ENCODE results near the gene KCNF1. TPM values are rescaled to one million over a fixed set of nuclear protein-coding genes. Genes with fewer than 3 reads are reported as not detected.
A peak's percentile ranks its signal among the peaks of the same experiment; 100 is the strongest.

KCNF1 gene
- total RNA-seq, 4 donors from 2014 or later, result 20.2 to 51.7 (median 44.4) TPM

- Histone ChIP-seq H3K27me3 (peaks cover 0 to 16% (median 0%) of the 10 kb centered on the region in 4 donors), H3K4me3 (no peak overlapping the region), H3K4me1 (peaks cover 18 to 69% (median 45%) of the 10 kb centered on the region in 4 donors), H3K9me3 (no peaks in the 10 kb centered on the region), H3K36me3 (no peaks in the 10 kb centered on the region), H3K27ac (replicated peaks in 1 of 4) (peak overlapping the region in 2 of 4 donors; percentile 28 to 29)
- DNase-seq (ENCODE audit: extremely low spot score), result no peak
- no peak for TF ChIP-seq EP300 (IDR thresholded peaks at IDR 0.05)
- TF ChIP-seq POLR2AphosphoS5 (IDR thresholded peaks at IDR 0.05), result no peak
- no peak for TF ChIP-seq POLR2A (IDR thresholded peaks at IDR 0.05; ENCODE audit: low read depth)
- TF ChIP-seq CTCF (IDR thresholded peaks at IDR 0.05), result no peak
- WGBS, result 69% methylated on average over 10 of the region's 10 CpGs
- intact Hi-C loops (cut with DNase I), result no loop called here
Observed at GRCh38 chr2:10864251-10864650, 47.5 kb upstream of the KCNF1 start.

DNA sequence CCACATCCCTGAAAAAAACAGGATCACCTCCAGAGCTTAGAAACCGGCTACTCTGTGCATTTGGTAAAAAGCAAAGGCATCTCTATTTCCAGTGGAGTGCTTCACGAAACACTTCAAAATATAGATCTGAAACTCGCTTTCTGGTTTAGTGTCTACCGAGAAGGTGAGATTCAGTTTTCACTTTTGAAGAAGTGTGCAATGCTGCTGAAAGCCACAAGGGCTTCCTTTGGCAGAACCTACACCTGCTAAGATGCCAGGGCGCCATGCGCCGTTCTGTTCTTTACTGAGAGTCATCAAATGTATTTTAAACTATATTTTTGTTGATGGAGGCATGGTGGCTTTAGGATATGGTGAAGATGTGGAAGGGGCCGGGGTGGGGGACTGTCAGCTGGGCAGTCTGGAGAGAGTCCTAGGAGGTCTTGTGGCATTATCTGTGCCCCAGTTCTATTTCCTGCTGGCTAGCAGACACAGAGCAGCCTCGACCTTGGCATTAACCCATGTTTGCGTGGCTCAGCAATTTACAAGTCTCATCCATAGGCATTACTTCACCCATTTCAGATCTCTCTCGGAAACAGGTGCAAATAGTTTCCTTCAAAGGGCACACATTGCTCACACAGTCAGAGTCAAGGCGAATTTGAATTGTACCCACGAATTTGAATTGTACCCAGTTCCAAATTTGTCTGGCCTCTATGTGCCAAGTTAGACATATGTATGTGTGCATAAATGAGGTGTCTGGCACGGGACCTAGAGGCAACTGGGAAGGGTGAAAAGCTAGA, 46.7 kb upstream of the KCNF1 start:
- Histone ChIP-seq H3K4me3 (no peak overlapping the region), H3K27me3 (peaks cover 0 to 16% (median 0%) of the 10 kb centered on the region in 4 donors), H3K36me3 (no peaks in the 10 kb centered on the region), H3K4me1 (peaks cover 24 to 75% (median 47%) of the 10 kb centered on the region in 4 donors), H3K9me3 (no peaks in the 10 kb centered on the region), H3K27ac (replicated peaks in 1 of 4) (peak overlapping the region in 2 of 4 donors; percentile 29 to 90)
- DNase-seq (ENCODE audit: extremely low spot score), result no peak
- TF ChIP-seq POLR2A (IDR thresholded peaks at IDR 0.05; ENCODE audit: low read depth) (no peak), CTCF (IDR thresholded peaks at IDR 0.05) (peak in 1 of 3 experiments; percentile 13)
- WGBS, result 80% methylated on average over 14 of the region's 14 CpGs
- intact Hi-C loops (cut with DNase I), result no loop called here

DNA sequence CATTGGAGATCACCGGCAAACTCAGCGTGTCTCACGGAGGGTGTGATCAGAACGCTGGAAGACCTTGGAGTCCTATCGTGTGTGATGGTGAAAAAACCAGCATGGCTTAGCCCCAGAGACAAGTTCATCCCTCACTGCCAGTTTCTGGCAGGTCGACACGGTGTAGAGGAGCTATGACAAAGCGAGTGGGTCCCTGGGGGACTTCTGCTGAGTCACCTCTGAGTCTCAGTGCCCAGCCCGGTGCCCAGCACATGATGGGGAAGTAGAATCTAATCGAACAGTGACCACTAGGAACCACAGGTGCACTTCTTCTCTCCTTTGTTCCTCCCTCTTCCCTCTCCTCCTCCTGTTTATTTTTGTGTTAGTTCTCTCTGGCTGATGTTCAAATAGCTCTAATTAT, 45.9 kb upstream of the KCNF1 start:
- H3K36me3 ChIP-seq, result no peaks in the 10 kb centered on the region
- intact Hi-C loops (cut with DNase I), result no loop called here
- H3K4me3 ChIP-seq, result no peak overlapping the region
- peaks cover 0 to 13% (median 0%) of the 10 kb centered on the region in 4 donors for H3K27me3 ChIP-seq
- no peak for DNase-seq (ENCODE audit: extremely low spot score)
- WGBS, result 60% methylated on average over 5 of the region's 10 CpGs
- H3K9me3 ChIP-seq, result no peaks in the 10 kb centered on the region
- peak overlapping the region in 2 of 4 donors; percentile 5 to 90 for H3K27ac ChIP-seq (replicated peaks in 1 of 4)
- TF ChIP-seq POLR2AphosphoS5 (IDR thresholded peaks at IDR 0.05) (no peak), POLR2A (IDR thresholded peaks at IDR 0.05; ENCODE audit: low read depth) (no peak), CTCF (IDR thresholded peaks at IDR 0.05) (no peak)
- peaks cover 24 to 71% (median 44%) of the 10 kb centered on the region in 4 donors for H3K4me1 ChIP-seq

DNA sequence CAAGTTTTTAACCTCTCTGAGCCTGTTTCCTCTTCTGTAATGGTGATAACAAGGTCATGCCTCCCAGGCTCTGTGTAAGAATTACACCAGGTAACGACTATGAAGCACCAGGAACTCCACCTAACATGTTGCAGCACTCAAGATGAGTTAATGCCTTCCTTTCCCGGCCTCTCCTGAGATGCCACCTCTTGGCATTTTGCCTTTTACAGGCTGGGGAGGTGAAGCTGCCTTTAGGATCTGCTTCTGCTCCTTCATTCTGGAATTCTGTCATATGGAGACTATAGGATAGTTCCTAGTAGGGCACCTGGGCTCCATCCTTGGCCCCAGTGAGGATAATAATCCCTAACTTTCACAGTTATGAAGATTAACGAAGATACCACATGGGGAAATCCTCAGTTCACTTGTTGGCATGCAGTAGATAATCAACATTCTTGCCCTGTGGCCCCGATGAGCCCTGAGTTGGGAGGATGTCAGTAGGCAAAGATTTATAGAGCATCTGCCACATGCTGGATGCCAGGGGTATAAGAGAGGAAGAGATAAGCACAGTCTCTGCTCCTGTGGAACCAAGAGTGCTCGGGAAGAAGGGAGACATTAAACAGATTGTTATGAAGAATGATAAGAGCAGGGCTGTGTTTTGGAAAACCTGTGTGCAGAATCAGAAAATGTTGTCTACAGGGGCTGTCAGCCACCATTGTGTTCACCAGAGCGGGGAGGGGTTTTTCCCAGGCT, 43.9 kb upstream of the KCNF1 start:
- peaks cover 24 to 66% (median 34%) of the 10 kb centered on the region in 4 donors for H3K4me1 ChIP-seq
- 64% methylated on average over 6 of the region's 6 CpGs for WGBS
- H3K27ac ChIP-seq (replicated peaks in 1 of 4), result peak overlapping the region; percentile 73 to 90 (median 84)
- peaks cover 0 to 5% (median 0%) of the 10 kb centered on the region in 4 donors for H3K27me3 ChIP-seq
- DNase-seq (ENCODE audit: extremely low spot score), result no peak
- no peaks in the 10 kb centered on the region for H3K36me3 ChIP-seq
- intact Hi-C loops (cut with DNase I), result no loop called here
- H3K4me3 ChIP-seq, result no peak overlapping the region
- no peak for TF ChIP-seq EP300 (IDR thresholded peaks at IDR 0.05)
- no peak for TF ChIP-seq CTCF (IDR thresholded peaks at IDR 0.05)
- TF ChIP-seq POLR2A (IDR thresholded peaks at IDR 0.05; ENCODE audit: low read depth), result no peak
- H3K9me3 ChIP-seq, result peaks cover 0 to 7% (median 0%) of the 10 kb centered on the region in 4 donors
